HEK293 (cell line): ENCODE results near the gene AKNA.

ENCODE experiments used
- CTCF ChIA-PET: fragments of 350-600 bp; formaldehyde crosslinking; extraction: SDS; loops from one replicate; lab custom pipeline; 2021; ENCODE audit warnings: antibody characterized with exemption; lab: Yijun Ruan, JAX
- POLR2A ChIA-PET: fragments of 300-600 bp; formaldehyde crosslinking; extraction: SDS; loops from one replicate; lab custom pipeline; 2020; ENCODE audit warnings: antibody characterized with exemption, inconsistent platforms; lab: Yijun Ruan, JAX
- H3K27ac ChIP-seq: fragments of 200-500 bp; sonication (Bioruptor generic); 2 replicates; pipeline ENCODE4 v1.5.1; 2014; ENCODE audit warnings: low read depth, low read length, control low read depth, inconsistent platforms; ENCODE audit errors: extremely low read depth
- H3K36me3 ChIP-seq, 2 experiments: fragments of 200-500 bp in 1 of 2; sonication (Bioruptor generic) in 1 of 2; 1 replicate in 1 of 2; 2 replicates in 1 of 2; pipeline ENCODE4 v1.5.1; 2014 to 2017; ENCODE audit warnings: inconsistent platforms in 2 of 2, low read length in 2 of 2; ENCODE audit not compliant: control insufficient read depth in 2 of 2, insufficient read depth in 1 of 2
- H3K4me1 ChIP-seq: fragments of 200-500 bp; sonication (Bioruptor generic); 2 replicates; pipeline ENCODE4 v1.5.1; 2014; ENCODE audit warnings: mild to moderate bottlenecking, low read length, inconsistent platforms; ENCODE audit not compliant: control insufficient read depth, insufficient read depth
- H3K4me3 ChIP-seq: 2 replicates; pipeline ENCODE4 v1.5.1; 2011; ENCODE audit warnings: low read depth, mild to moderate bottlenecking, control low read depth, low read length, moderate library complexity
- H3K9me3 ChIP-seq: fragments of 200-500 bp; sonication (Bioruptor generic); 2 replicates; pipeline ENCODE4 v1.5.1; 2014; ENCODE audit warnings: low read depth, low read length, inconsistent platforms; ENCODE audit not compliant: control insufficient read depth, insufficient read depth
- GLIS2 ChIP-seq: fragments of 450-650 bp; formaldehyde crosslinking; IDR thresholded peaks from 2 replicates; pipeline ENCODE4 v1.5.1; 2016; ENCODE audit warnings: missing biosample characterization, missing genetic modification characterization
- PBX3 ChIP-seq: sonication (generic); formaldehyde crosslinking; IDR thresholded peaks from 2 replicates; pipeline ENCODE4 v1.8.1; 2022; ENCODE audit warnings: mild to moderate bottlenecking, moderate library complexity, missing genetic modification reagents
- PRDM10 ChIP-seq: fragments of 450-650 bp; formaldehyde crosslinking; IDR thresholded peaks from 2 replicates; pipeline ENCODE4 v1.5.1; 2016; ENCODE audit warnings: missing biosample characterization, missing genetic modification characterization
- SCRT2 ChIP-seq: fragments of 450-650 bp; formaldehyde crosslinking; IDR thresholded peaks from 2 replicates; pipeline ENCODE4 v1.5.1; 2016; ENCODE audit warnings: missing biosample characterization, missing genetic modification characterization
- SP2 ChIP-seq: fragments of 450-650 bp; formaldehyde crosslinking; IDR thresholded peaks from 2 replicates; pipeline ENCODE4 v1.5.1; 2016; ENCODE audit warnings: missing biosample characterization, missing genetic modification characterization
- TSHZ1 ChIP-seq: fragments of 450-650 bp; formaldehyde crosslinking; IDR thresholded peaks from 2 replicates; pipeline ENCODE4 v1.5.1; 2016; ENCODE audit warnings: missing biosample characterization, missing genetic modification characterization, borderline replicate concordance
- ZBTB10 ChIP-seq: fragments of 450-650 bp; formaldehyde crosslinking; IDR thresholded peaks from 2 replicates; pipeline ENCODE4 v1.5.1; 2016; ENCODE audit warnings: missing biosample characterization, missing genetic modification characterization
- ZBTB21 ChIP-seq: fragments of 450-650 bp; formaldehyde crosslinking; IDR thresholded peaks from 2 replicates; pipeline ENCODE4 v1.5.1; 2017; ENCODE audit warnings: missing biosample characterization, missing genetic modification characterization
- ZBTB49 ChIP-seq: fragments of 450-650 bp; formaldehyde crosslinking; IDR thresholded peaks from 2 replicates; pipeline ENCODE4 v1.5.1; 2016; ENCODE audit warnings: missing biosample characterization, missing genetic modification characterization, low read depth
- ZNF16 ChIP-seq: fragments of 450-650 bp; formaldehyde crosslinking; IDR thresholded peaks from 2 replicates; pipeline ENCODE4 v1.5.1; 2016; ENCODE audit warnings: low read depth, missing biosample characterization, missing genetic modification characterization
- ZNF18 ChIP-seq: fragments of 450-650 bp; formaldehyde crosslinking; IDR thresholded peaks from 2 replicates; pipeline ENCODE4 v1.5.1; 2016; ENCODE audit warnings: missing biosample characterization, missing genetic modification characterization
- ZNF23 ChIP-seq: fragments of 450-650 bp; formaldehyde crosslinking; IDR thresholded peaks from 2 replicates; pipeline ENCODE4 v1.5.1; 2016; ENCODE audit warnings: missing biosample characterization, missing genetic modification characterization, borderline replicate concordance
- ZNF548 ChIP-seq: fragments of 450-650 bp; formaldehyde crosslinking; IDR thresholded peaks from 2 replicates; pipeline ENCODE4 v1.5.1; 2016; ENCODE audit warnings: missing biosample characterization, missing genetic modification characterization
- ZNF555 ChIP-seq: fragments of 450-650 bp; formaldehyde crosslinking; conservative IDR thresholded peaks from 2 replicates; pipeline ENCODE4 v1.5.1; 2017; ENCODE audit warnings: missing biosample characterization, mild to moderate bottlenecking, missing genetic modification characterization, inconsistent platforms
- ZNF654 ChIP-seq: fragments of 450-650 bp; formaldehyde crosslinking; IDR thresholded peaks from 2 replicates; pipeline ENCODE4 v1.5.1; 2016; ENCODE audit warnings: low read depth, missing biosample characterization, missing genetic modification characterization
- ZNF843 ChIP-seq: fragments of 450-650 bp; formaldehyde crosslinking; IDR thresholded peaks from 2 replicates; pipeline ENCODE4 v1.5.1; 2016; ENCODE audit warnings: missing biosample characterization, missing genetic modification characterization

AKNA gene

GRCh38 chr9:114288193-114289091 lies 99.3 kb downstream of the AKNA start:
- no peaks in the 10 kb centered on the region for H3K4me1 ChIP-seq
- no peaks in the 10 kb centered on the region for H3K9me3 ChIP-seq
- no peak for TF ChIP-seq ZBTB21
- H3K36me3 ChIP-seq: peaks cover 0 to 10% of the 10 kb centered on the region in 2 experiments; a peak in 1 of 3 replicates
- POLR2A ChIA-PET: interaction anchor here (1.4 kb wide), 1 partner anchor 179 kb away, joined by 3 read pairs; no protein-coding TSS in a partner anchor
- CTCF ChIA-PET: interaction anchor here (0.6 to 8.5 kb wide), 6 partner anchors 19 to 205 kb away, joined by 3 to 225 read pairs (median 4); partner anchors contain the start of gene COL27A1
- H3K27ac ChIP-seq: no peak overlapping the region
- H3K4me3 ChIP-seq: no peak overlapping the region

- H3K4me3 ChIP-seq: no peak overlapping the region
- POLR2A ChIA-PET: interaction anchor here (1.4 kb wide), 1 partner anchor 179 kb away, joined by 3 read pairs; no protein-coding TSS in a partner anchor
- CTCF ChIA-PET: interaction anchor here (0.6 to 8.5 kb wide), 5 partner anchors 18 to 205 kb away, joined by 3 to 225 read pairs (median 5); partner anchors contain the start of gene COL27A1
- no peak overlapping the region for H3K27ac ChIP-seq
- H3K36me3 ChIP-seq: peaks cover 0 to 10% of the 10 kb centered on the region in 2 experiments; a peak in 1 of 3 replicates
- no peaks in the 10 kb centered on the region for H3K4me1 ChIP-seq
- H3K9me3 ChIP-seq: no peaks in the 10 kb centered on the region
- no peak for TF ChIP-seq SP2 (tag by site-specific recombination)
- no peak for TF ChIP-seq ZBTB49 (tag by site-specific recombination)
- TF ChIP-seq ZNF843: no peak
- no peak for TF ChIP-seq TSHZ1 (tag by site-specific recombination)
- no peak for TF ChIP-seq ZNF23 (tag by site-specific recombination)
- no peak for TF ChIP-seq SCRT2 (tag by site-specific recombination)
- no peak for TF ChIP-seq GLIS2 (tag by site-specific recombination)
- TF ChIP-seq ZNF548 (tag by site-specific recombination): no peak
- TF ChIP-seq ZNF654 (tag by site-specific recombination): no peak
- no peak for TF ChIP-seq PRDM10 (tag by site-specific recombination)
- no peak for TF ChIP-seq ZBTB10 (tag by site-specific recombination)
- TF ChIP-seq ZNF18 (tag by site-specific recombination): no peak
- TF ChIP-seq ZNF555 (tag by site-specific recombination): no peak
- TF ChIP-seq ZNF16 (tag by site-specific recombination): no peak
- no peak for TF ChIP-seq PBX3 (CRISPR knock-in tag)
These were observed 100.0 kb downstream of the AKNA start for GRCh38 chr9:114287763-114288192.
